ENCODE measurements around the gene OSBPL5.

Gene OSBPL5

DNA sequence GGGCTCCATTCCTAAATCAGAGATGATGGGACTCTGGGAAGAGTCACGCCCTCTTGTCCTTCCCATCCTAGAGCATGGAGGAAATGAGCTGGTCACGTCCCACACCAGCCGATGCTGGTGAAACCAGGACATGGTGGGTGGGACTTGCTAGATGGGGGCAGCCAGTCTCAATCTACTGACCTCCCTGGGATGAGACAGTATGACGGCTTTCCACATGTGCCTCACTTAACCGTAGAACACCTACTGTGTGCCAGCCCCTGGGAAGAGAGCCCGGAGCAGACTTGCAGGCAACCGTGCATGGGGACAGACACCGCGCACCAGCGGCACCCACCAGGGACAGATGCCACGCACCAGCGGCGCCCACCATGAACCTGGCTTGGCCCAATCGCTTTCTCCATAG lies 3.8 kb downstream of the OSBPL5 start:
- no peak for DNase-seq (ENCODE audit: low read depth)
- TF ChIP-seq, protein P1, sequence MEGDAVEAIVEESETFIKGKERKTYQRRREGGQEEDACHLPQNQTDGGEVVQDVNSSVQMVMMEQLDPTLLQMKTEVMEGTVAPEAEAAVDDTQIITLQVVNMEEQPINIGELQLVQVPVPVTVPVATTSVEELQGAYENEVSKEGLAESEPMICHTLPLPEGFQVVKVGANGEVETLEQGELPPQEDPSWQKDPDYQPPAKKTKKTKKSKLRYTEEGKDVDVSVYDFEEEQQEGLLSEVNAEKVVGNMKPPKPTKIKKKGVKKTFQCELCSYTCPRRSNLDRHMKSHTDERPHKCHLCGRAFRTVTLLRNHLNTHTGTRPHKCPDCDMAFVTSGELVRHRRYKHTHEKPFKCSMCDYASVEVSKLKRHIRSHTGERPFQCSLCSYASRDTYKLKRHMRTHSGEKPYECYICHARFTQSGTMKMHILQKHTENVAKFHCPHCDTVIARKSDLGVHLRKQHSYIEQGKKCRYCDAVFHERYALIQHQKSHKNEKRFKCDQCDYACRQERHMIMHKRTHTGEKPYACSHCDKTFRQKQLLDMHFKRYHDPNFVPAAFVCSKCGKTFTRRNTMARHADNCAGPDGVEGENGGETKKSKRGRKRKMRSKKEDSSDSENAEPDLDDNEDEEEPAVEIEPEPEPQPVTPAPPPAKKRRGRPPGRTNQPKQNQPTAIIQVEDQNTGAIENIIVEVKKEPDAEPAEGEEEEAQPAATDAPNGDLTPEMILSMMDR (IDR thresholded peaks at IDR 0.05; ENCODE audit: insufficient read depth, low read depth, low read length, missing control alignments), result no peak
- H3K4me3 ChIP-seq (ENCODE audit: low read depth, low read length), result no peak overlapping the region

DNA sequence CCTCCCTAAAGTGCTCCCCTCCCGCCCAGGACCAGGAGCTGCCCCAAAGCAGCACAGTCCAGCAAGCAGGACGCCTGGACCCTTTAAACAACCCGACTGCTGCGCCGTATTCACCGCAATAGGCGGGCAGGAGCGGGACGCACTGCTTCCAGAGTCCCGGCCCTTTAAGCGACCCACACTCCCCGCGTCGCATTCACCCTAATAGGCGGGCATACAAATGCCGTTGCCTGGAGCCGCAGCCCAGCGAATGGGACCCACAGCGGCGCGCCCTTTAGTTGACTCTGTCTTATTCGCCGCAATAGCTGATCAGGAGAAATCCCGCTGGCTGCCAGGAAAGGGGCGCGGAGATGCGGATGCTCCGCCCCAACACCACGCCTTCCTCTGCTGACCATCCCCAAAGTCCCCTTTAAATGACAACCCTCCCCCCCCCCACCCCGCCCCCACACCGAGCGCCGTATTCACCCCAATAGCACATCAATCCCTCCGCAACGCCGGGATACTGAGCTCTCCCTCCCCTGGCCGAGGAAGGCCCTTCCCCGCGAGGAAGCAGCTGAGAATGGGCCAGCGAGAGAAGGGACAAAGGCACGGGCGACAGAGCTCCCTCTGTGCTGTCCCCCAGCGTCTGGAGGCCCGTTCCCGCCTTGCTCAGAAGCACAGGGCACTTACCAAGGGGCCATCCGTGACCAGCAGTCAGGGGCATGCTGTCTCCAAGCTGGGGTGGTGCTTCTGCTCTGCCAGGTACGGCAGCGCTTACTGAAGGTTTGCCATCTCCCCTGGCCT lies 4.7 kb downstream of the OSBPL5 start:
- no peak overlapping the region for H3K4me3 ChIP-seq (ENCODE audit: low read depth, low read length)
- TF ChIP-seq, protein P1 (IDR thresholded peaks at IDR 0.05; ENCODE audit: insufficient read depth, low read depth, low read length, missing control alignments), result no peak
- peak; percentile 18 for DNase-seq (ENCODE audit: low read depth)

DNA sequence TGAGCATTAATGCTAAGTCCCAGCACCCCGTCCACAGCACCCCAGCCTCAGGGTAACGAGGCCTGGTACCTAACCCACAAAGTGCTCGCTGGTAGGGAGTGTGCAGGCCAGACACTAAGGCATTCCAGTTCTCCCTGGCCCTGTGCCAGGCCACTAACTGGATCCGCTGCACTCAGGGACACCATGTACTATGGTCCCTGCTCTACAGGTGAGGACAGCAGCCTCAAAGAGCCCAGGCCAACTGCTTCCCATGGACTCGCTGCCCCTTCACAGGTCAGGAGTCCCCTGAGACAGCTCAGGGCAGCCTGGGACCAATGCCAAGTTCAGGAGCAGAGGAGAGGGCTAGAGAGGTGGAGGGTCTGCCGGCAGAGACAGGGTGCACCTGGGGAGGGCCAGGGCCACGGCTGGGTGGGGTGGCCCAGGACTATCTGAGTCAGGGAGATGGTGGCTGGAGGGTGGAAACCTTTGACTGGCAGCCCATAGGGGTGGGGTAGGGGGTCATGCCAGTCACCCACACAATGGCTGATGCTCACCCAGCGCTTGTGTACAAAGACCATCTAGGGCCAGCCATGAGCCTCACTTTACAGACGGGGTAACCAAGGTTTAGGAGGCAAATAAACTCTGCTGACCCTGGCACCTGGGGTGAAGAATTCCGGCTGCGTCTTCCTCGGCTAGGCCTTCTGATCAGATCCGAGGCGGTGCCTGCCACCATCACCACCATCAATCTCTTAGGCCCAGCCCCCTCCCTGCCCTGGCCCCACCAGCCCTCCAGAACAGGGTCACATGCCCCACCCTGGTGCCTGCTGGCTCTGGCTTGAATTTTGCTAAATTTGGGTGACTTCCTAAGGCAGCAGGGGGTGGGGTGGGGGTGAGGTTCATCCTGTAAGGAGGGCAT lies 5.6 kb downstream of the OSBPL5 start:
- TF ChIP-seq, protein P1 (IDR thresholded peaks at IDR 0.05; ENCODE audit: insufficient read depth, low read depth, low read length, missing control alignments), result no peak
- DNase-seq (ENCODE audit: low read depth), result no peak
- no peak overlapping the region for H3K4me3 ChIP-seq (ENCODE audit: low read depth, low read length)

DNA sequence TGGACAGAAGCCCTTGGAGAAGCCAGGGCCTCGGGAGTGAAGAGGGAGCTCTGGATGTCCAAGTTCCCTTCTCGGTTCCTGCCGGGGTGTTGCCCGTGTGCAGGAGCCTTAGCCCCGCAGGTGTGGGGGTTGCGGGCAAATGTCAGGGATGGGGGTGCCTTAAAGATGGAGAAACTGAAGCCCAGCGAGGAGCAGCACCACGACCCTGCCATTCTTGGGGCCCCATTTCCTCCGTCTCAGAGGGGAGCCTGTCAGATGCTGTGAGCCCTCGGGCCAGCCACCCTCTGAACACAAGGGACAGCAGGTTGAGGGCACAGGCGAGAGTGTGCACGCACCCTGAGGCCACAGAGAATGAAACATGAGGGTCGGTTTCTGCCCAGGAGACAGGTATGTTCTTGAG lies 6.3 kb downstream of the OSBPL5 start:
- TF ChIP-seq, protein P1 (IDR thresholded peaks at IDR 0.05; ENCODE audit: insufficient read depth, low read depth, low read length, missing control alignments), result no peak
- no peak overlapping the region for H3K4me3 ChIP-seq (ENCODE audit: low read depth, low read length)
- DNase-seq (ENCODE audit: low read depth), result no peak

DNA sequence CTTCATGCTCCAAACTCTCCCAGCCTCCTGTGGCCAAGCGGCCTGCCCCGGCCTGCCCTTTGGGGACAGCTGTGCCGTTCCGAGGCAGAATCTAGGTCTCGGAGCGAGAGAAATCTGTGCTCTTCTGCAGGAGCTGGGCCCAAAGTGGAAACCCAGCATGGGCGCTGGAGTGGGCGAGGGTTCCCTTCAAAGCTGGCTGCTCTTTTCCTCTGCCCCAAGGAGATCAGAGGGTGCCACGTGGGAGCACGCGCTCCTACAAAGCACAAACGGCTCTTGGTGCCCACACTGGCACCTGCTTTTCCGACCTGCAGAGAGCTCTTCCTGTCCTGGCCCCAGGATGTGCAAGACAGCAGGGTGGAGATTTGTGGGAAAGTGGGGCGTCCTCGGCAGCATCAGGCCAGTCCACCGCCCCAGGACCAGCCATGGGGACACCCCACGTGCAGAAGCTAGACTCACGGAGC lies 6.9 kb downstream of the OSBPL5 start:
- TF ChIP-seq, protein P1 (IDR thresholded peaks at IDR 0.05; ENCODE audit: insufficient read depth, low read depth, low read length, missing control alignments), result no peak
- H3K4me3 ChIP-seq (ENCODE audit: low read depth, low read length), result no peak overlapping the region
- DNase-seq (ENCODE audit: low read depth), result no peak

DNA sequence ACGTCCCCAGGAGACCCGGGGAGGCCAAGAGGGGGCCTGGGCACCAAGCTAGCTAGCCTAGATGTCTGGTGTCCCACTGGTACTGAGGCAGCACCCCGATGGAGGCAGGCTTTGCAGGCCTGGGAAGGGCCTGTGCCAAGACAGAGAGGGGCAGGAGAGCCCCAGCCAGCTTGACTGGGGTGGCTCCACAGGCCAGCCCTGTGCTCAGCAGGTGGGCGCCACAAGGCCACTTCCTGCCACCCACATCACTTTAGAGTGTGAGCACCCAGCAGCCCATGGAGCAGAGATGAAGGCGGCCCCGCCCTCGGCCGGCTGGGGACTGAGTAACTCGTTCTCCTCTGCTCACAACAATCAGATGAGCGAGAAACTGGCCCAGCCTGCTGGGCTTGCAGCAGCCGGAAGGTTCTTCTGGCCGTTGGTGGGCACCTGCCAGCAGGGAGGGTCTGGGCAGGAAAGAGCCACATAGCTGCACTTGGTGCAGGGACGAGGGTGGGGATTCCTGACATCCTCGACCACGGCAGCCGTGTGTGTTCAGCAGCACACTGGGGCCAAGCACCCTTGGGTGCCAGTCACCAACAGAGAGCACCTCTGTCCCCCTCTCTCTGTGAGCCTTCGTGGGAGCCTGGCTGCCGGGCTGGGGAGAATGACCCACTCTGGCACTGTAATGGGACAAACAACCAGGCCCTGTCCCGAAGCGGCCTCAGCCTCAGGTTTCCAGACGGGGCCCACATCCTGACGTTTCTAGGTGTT lies 7.6 kb downstream of the OSBPL5 start:
- no peak overlapping the region for H3K4me3 ChIP-seq (ENCODE audit: low read depth, low read length)
- DNase-seq (ENCODE audit: low read depth), result no peak
- TF ChIP-seq, protein P1 (IDR thresholded peaks at IDR 0.05; ENCODE audit: insufficient read depth, low read depth, low read length, missing control alignments), result no peak
